GM12892 (cell line): Measurements from ENCODE around the gene AMH.
A peak's percentile ranks its signal among the peaks of the same experiment; 100 is the strongest.

ENCODE experiments used
- DNase-seq: peaks from one replicate; pipeline ENCODE4 v3.0.0; 2011; ENCODE audit not compliant: insufficient read length
- FAIRE-seq: peaks from 2 replicates; lab custom pipeline; 2011; peaks lifted over from hg19 to GRCh38; lab: Jason Lieb, UNC
- POLR2A ChIP-seq: IDR thresholded peaks from 2 replicates; pipeline ENCODE4 v1.6.1; 2011; ENCODE audit warnings: low read depth, low read length, control low read depth
- POLR2AphosphoS5 ChIP-seq: IDR thresholded peaks from 2 replicates; pipeline ENCODE4 v1.6.1; 2011; ENCODE audit warnings: low read depth, low read length, control low read depth
- TAF1 ChIP-seq: IDR thresholded peaks from 2 replicates; pipeline ENCODE4 v1.6.1; 2011; ENCODE audit warnings: low read depth, mild to moderate bottlenecking, control low read depth, low read length, borderline replicate concordance

Gene AMH

DNA sequence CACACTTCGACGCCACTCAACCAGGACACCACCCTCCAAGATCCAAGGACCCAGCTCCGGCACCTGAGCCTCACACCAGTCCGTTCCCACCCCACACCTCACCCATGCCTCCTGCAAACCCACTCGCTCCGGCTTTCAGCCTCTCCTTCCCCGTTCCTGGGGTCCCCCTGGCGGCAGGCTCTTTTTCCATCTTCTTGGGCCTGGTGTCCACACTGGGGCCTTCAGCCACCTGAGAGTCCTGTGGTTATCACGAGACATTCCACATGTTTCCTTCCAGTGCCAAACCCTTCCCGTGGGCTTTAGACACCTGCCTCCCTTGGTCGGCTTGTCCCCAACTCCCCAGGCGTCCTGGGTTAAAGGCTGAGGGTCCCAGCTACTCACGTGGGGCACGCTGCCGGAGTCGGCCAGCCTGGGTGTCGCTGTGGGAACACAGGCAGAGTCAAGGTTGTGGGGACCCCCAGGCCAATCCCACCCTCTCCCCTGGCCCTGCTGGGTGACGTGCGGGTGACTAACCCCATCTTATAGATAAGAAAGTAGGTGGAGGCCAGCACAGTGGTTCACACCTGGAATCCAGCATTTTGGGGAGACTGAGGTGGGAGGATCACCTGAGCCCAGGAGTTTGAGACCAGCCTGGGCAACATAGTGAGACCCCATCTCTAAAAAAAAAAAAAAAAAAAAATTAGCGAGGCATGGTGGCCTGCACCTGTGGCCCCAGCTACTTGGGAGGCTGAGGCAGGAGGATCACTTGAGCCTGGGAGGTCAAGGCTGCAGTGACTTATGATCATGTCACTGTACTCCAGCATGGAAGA lies 5.1 kb downstream of the AMH start:
- TF ChIP-seq POLR2A (no peak), POLR2AphosphoS5 (no peak), TAF1 (no peak)
- FAIRE-seq, result no peak
- no peak for DNase-seq

GRCh38 chr19:2255112-2255845 lies 6.2 kb downstream of the AMH start:
- DNase-seq (no peak), FAIRE-seq (no peak)
- TF ChIP-seq POLR2A (no peak), POLR2AphosphoS5 (no peak), TAF1 (no peak)

DNA sequence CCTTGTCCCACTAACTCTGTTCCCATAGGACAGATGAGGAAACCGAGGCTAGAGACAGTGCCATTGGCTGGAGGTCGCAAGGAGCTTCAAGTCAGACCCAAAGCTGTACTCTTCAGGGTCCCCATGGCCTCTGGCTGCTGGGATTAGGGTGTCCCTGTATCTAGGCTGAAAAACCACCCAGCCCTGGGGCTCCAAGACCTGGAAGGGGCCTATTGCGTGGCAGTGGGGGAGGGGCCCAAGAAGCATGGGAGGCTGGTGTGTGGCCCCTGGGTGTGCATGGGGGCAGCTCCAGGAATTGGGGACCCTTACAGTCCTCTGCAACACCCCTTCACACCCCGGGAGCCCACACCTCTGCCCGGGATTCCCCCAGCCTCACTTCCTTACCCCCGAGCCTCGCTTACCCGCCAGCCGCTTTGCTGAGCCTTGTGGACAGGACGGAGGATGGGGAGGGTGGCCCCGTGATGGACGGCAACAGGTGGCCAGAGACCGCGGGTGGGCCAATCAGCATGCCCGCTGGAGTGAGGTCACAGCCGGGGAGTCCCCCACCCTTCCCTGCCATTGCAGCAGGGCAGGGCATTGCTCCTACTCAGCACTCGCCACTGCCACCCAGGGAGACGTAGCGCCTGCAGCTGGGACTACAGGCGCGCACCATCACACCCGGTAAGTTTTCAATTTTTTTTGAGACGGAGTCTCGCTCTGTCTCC lies 7.0 kb downstream of the AMH start, which contains the start of gene JSRP1:
TSS of gene JSRP1 (minus strand) at position 436 of the 704 bp plus-strand sequence. CDS start 1,103 bp downstream, outside the sequence.
- DNase-seq, result no peak
- peak; percentile 67 for FAIRE-seq
- no peak for TF ChIP-seq POLR2AphosphoS5
- TF ChIP-seq POLR2A, result no peak
- no peak for TF ChIP-seq TAF1

DNA sequence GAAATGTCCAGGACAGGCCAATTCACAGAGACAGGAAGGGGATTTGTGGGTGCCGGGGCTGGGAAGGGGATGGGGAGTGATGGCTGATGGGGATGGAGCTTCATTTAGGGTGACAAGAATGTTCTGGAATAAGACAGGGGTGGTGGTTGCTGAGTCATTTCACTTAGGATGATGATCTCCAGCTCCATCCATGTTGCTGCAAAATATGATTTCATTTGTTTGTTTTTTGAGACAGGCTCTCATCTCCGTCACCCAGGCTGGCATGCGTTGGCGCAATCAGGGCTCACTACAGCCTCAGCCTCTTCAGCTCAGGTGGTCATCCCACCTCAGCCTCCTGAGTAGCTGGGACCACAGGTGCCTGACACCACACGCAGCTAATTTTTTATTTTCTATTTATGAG lies 10.2 kb downstream of the AMH start:
- DNase-seq, result no peak
- no peak for FAIRE-seq
- TF ChIP-seq POLR2A (no peak), POLR2AphosphoS5 (no peak), TAF1 (no peak)

- FAIRE-seq (peak; percentile 54), DNase-seq (no peak)
- TF ChIP-seq TAF1 (no peak), POLR2AphosphoS5 (no peak), POLR2A (no peak)
Observed at GRCh38 chr19:2260341-2260805, 11.2 kb downstream of the AMH start.

DNA sequence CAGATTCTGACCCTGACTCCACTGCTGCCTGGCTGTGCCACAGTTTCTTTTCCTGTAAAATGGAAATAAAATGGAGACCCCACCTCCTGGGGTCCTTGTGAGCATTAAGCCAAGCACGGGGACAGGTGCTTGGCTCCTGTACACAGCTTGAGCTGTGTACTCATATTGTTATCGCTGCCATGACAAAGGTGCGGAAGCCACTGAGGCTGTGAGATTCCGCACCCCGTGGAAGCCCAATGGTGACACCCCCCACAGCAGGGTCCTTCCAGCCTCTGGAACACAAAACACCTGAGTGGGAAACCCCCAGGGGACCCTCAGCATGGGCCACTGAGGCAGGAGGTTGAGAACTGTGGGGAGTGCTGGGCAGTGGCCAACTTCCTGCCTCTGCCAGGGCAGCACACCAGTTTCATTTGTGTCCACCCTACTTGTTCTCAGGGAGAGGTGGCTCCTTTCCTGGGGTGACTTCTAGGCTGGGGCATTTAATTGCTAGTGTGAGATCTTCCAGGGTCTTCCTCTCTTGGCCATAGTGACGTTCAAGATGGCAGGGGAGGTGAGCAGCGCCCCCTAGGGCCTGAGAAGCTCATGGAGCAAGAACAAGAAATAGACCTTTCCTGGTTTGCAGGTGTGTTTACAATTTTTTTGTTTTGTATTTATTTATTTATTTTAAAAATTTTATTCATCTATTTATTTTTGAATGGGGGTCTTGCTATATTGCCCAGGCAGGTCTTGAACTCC lies 12.5 kb downstream of the AMH start:
- no peak for FAIRE-seq
- TF ChIP-seq TAF1 (no peak), POLR2AphosphoS5 (no peak), POLR2A (no peak)
- no peak for DNase-seq

DNA sequence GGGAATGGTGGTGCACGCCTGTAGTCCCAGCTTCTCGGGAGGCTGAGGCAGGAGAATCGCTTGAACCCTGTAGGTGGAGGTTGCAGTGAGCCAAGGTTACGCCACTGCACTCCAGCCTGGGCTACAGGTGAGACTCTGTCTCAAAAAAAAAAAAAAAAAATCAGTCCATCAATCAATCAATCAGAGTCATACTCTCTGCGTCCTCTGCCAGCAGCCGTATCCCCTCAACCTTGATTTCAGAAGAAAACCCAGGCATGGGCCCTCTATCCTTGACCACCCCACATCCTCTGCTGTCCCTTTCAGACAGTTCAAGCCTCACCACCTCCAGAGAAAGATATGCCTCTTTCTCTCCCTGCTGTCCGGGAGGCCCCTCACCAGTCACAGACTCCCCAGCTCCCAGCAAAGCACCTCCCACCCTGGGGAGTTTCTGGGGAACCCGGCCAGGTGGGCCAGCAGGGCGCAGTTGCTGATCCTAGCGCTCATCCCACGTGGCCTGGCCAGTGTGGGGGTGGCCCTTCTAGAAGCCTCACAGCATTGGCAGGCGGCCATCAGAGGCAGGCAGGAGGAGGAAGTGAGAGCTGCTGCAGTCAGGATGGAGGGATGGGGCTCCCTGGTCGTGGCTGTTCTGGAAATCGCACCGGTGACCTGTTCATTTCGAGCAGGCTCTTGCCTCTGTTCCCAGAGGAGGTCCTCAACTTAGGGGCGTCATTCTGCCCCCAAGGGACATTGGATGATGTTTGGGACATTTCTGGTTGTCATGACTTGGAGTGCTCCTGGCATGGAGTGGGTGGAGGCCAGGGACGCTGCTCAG lies 17.3 kb downstream of the AMH start:
- no peak for TF ChIP-seq TAF1
- TF ChIP-seq POLR2AphosphoS5, result 0 out of 2 replicates have a peak, but pooled peaks have one; percentile 37
- TF ChIP-seq POLR2A, result peak; percentile 44; the same call in 1 of the 2 replicates
- no peak for DNase-seq
- peak; percentile 97 for FAIRE-seq

- TF ChIP-seq POLR2A (no peak), TAF1 (no peak), POLR2AphosphoS5 (no peak)
- FAIRE-seq (no peak), DNase-seq (no peak)
Observed at GRCh38 chr19:2268480-2268830, 19.3 kb downstream of the AMH start.

DNA sequence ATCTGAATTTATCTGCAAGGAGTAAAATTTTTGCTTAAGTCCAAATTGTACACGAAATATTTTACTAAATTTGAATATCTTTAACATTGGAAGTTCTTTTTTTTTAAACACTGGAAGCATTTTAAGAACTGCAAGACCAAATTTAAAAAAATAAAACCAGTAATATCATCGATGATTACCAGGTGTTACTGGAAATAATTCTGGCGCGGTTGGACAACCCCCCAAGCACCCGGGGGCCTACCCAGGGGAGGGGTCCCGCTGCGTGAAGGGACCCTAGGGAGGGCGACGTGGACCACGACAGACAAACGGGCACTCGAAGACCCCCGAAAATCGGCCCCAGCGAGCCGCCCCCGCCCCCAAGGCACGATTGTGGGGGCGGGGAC lies 19.7 kb downstream of the AMH start:
- no peak for DNase-seq
- no peak for TF ChIP-seq POLR2AphosphoS5
- no peak for TF ChIP-seq TAF1
- TF ChIP-seq POLR2A, result no peak
- no peak for FAIRE-seq
